ENCODE results near the gene CEP43. TPM values are rescaled to one million over a fixed set of nuclear protein-coding genes. Genes with fewer than 3 reads are reported as not detected.

The CEP43 gene
- polyA plus RNA-seq, 3 donors = 29.7 to 50.4 (median 34.2) TPM

GRCh38 chr6:167046861-167047495 is 47.8 kb downstream of the CEP43 start:
- DNase-seq (ENCODE audit: extremely low read depth in 1 of 11, low read depth in 9 of 11, low spot score in 4 of 11) = no peak

- DNase-seq (ENCODE audit: extremely low read depth in 1 of 11, low read depth in 9 of 11, low spot score in 4 of 11) = no peak
Observed at GRCh38 chr6:167047554-167047953, 48.4 kb downstream of the CEP43 start.

Other genes with a start within 250 kb of the CEP43 start
- gene RNASET2, start 42.8 kb upstream of the CEP43 start, polyA plus RNA-seq (ENCODE audit: insufficient read length in 3 of 3) = 10 to 100 TPM; 56.5 to 68.8 (median 62.6) TPM
- gene CCR6, start 123.7 kb downstream of the CEP43 start, polyA plus RNA-seq (ENCODE audit: insufficient read length in 3 of 3) = under 1 TPM in 1 of 3 donors, not detected in 2; 0.11 TPM
- gene GPR31, start 158.6 kb downstream of the CEP43 start, polyA plus RNA-seq (ENCODE audit: insufficient read length in 3 of 3) = not detected

All from renal cortex interstitium (tissue), 11 donors.